CD14-positive monocyte (primary cell): Measurements from ENCODE around the gene THSD4. TPM values are rescaled to one million over a fixed set of nuclear protein-coding genes. Genes with fewer than 3 reads are reported as not detected.

Experiments
- DNase-seq, 3 donors: peaks; one replicate each; pipeline ENCODE4 v3.0.0-alpha.2; 2011 to 2022
- H2AFZ ChIP-seq: 2 replicates; pipeline ENCODE4 v1.6.0; 2012; ENCODE audit warnings: mild to moderate bottlenecking, low read depth, low read length, inconsistent platforms; ENCODE audit not compliant: insufficient read depth, poor library complexity, severe bottlenecking
- H3K27ac ChIP-seq, 2 donors: 1 replicate in 1 of 2; 2 replicates in 1 of 2; pipeline ENCODE4 v1.5.1; 2012 to 2013; ENCODE audit warnings: low read length in 2 of 2, control low read depth in 1 of 2, inconsistent platforms in 1 of 2, low read depth in 1 of 2, mild to moderate bottlenecking in 1 of 2
- H3K27me3 ChIP-seq, 2 donors: one replicate each; pipeline versions ENCODE4 v1.6.0 to v1.6.1; 2011 to 2013; ENCODE audit warnings: low read length in 2 of 2; ENCODE audit not compliant: control insufficient read depth in 2 of 2, insufficient read depth in 2 of 2
- H3K36me3 ChIP-seq, 2 donors: replicated peaks in 1 of 2; 1 replicate in 1 of 2; 2 replicates in 1 of 2; pipeline versions ENCODE4 v1.5.1 to v1.6.1; 2012 to 2013; ENCODE audit warnings: low read length in 2 of 2, control low read depth in 1 of 2, inconsistent platforms in 1 of 2, mild to moderate bottlenecking in 1 of 2; ENCODE audit not compliant: insufficient read depth in 2 of 2, control insufficient read depth in 1 of 2
- H3K4me1 ChIP-seq, 2 donors: 1 replicate in 1 of 2; 2 replicates in 1 of 2; pipeline versions ENCODE4 v1.5.1 to v1.6.1; 2012 to 2013; ENCODE audit warnings: low read length in 2 of 2, control low read depth in 1 of 2, inconsistent platforms in 1 of 2, mild to moderate bottlenecking in 1 of 2, moderate library complexity in 1 of 2; ENCODE audit not compliant: insufficient read depth in 2 of 2, control insufficient read depth in 1 of 2
- H3K4me2 ChIP-seq: replicated peaks from 2 replicates; pipeline ENCODE3; 2012; ENCODE audit warnings: low read length, moderate library complexity, mild to moderate bottlenecking; ENCODE audit not compliant: poor library complexity, severe bottlenecking; ENCODE audit errors: extremely low read depth
- H3K4me3 ChIP-seq, 3 experiments: fragments of 200-600 bp in 1 of 3; sonication (generic) in 1 of 3; replicated peaks in 1 of 3; 1 replicate in 2 of 3; 2 replicates in 1 of 3; pipeline ENCODE4 v1.5.1; 2011 to 2013; ENCODE audit warnings: low read length in 3 of 3, mild to moderate bottlenecking in 3 of 3, control low read depth in 2 of 3, low read depth in 2 of 3, inconsistent platforms in 1 of 3, moderate library complexity in 1 of 3
- H3K79me2 ChIP-seq: 2 replicates; pipeline ENCODE4 v1.6.0; 2012; ENCODE audit warnings: mild to moderate bottlenecking, control low read depth, inconsistent platforms, low read length, moderate library complexity; ENCODE audit not compliant: insufficient read depth
- H3K9ac ChIP-seq: 2 replicates; pipeline ENCODE4 v1.6.0; 2017; ENCODE audit warnings: low read length, mild to moderate bottlenecking; ENCODE audit not compliant: insufficient read depth, poor library complexity, severe bottlenecking
- H3K9me3 ChIP-seq, 2 donors: replicated peaks in 1 of 2; 1 replicate in 1 of 2; 2 replicates in 1 of 2; pipeline versions ENCODE4 v1.5.1 to v1.6.1; 2012 to 2013; ENCODE audit warnings: low read length in 2 of 2, control low read depth in 1 of 2; ENCODE audit not compliant: control insufficient read depth in 1 of 2, insufficient read depth in 1 of 2
- H4K20me1 ChIP-seq: 2 replicates; pipeline ENCODE4 v1.6.0; 2012; ENCODE audit warnings: mild to moderate bottlenecking, low read length, control low read depth, moderate library complexity; ENCODE audit not compliant: insufficient read depth
- H3K27ac Mint-ChIP-seq, 7 donors: one replicate each; pipeline ENCODE4 v1.8.0; 2020; ENCODE audit warnings: mild to moderate bottlenecking in 7 of 7, mixed read lengths in 7 of 7, moderate library complexity in 6 of 7, inconsistent platforms in 2 of 7
- H3K27me3 Mint-ChIP-seq, 3 donors: one replicate each; pipeline ENCODE4 v1.8.0; 2021 to 2022; ENCODE audit warnings: low read depth in 3 of 3, mild to moderate bottlenecking in 3 of 3, mixed read lengths in 3 of 3, moderate library complexity in 3 of 3, inconsistent platforms in 1 of 3
- H3K36me3 Mint-ChIP-seq, 2 donors: one replicate each; pipeline ENCODE4 v1.8.0; 2020; ENCODE audit warnings: mixed read lengths in 2 of 2, inconsistent platforms in 1 of 2, mild to moderate bottlenecking in 1 of 2
- H3K4me1 Mint-ChIP-seq: one replicate; pipeline ENCODE4 v1.8.0; 2020; ENCODE audit warnings: mild to moderate bottlenecking, mixed read lengths
- H3K4me3 Mint-ChIP-seq, 2 donors: one replicate each; pipeline ENCODE4 v1.8.0; 2020; ENCODE audit warnings: mild to moderate bottlenecking in 2 of 2, mixed read lengths in 2 of 2, moderate library complexity in 1 of 2
- H3K9me3 Mint-ChIP-seq, 7 donors: one replicate each; pipeline ENCODE4 v1.8.0; 2020 to 2022; ENCODE audit warnings: mixed read lengths in 7 of 7, mild to moderate bottlenecking in 6 of 7, moderate library complexity in 6 of 7, inconsistent platforms in 2 of 7
- WGBS: methylation state at CpG from one replicate; pipeline ENCODE4 v1.1.5; 2013; ENCODE audit warnings: missing lambda C conversion rate; ENCODE audit not compliant: insufficient coverage; 5-methylcytosine and 5-hydroxymethylcytosine counted together
- intact Hi-C, 2 donors: fragments of 100-400 bp; cut with micrococcal nuclease; formaldehyde crosslinking; loops; one replicate each; pipeline versions ENCODE4 v1.15.0 to v1.15.1; 2023
- polyA plus RNA-seq, 3 donors: library from polyadenylated mRNA; depleted of rRNA in 1 of 3; unstranded in 2 of 3; stranded (reverse) in 1 of 3; fragments of 300-500 nt in 2 of 3; fragments of >200 nt in 1 of 3; fragmentation: Illumina TruSeq in 2 of 3; gene quantifications; 1 replicate in 2 of 3; 2 replicates in 1 of 3; pipeline ENCODE4 v1.2.3, GENCODE V29; 2012 to 2021
- TF ChIP-seq, protein P1 (sequence below): fragments of 200-600 bp; IDR thresholded peaks from one replicate; pipeline ENCODE4 v1.8.0; 2022; ENCODE audit warnings: antibody characterized with exemption, mild to moderate bottlenecking

Gene THSD4
- polyA plus RNA-seq, 3 donors = not detected

DNA sequence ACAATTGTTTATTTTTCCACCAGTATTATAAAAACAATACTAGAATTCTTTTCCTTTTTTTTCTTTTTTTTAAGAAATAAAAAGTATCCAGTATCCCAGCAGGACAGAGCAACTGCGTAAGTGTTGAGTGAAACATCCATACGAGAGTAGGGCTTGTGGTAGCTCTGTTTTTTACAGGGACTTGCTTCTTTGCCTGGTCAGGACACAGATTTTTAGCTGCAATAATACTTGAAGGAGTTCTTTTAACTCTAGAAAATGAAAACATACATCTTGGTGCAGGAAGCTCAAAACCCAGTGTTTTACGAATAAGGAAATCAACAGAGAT, 397.4 kb downstream of the THSD4 start:
- H3K36me3 Mint-ChIP-seq = no peaks in the 10 kb centered on the region
- Histone ChIP-seq H3K9me3 (no peaks in the 10 kb centered on the region), H3K9ac (no peak overlapping the region), H3K4me2 (no peak overlapping the region), H3K79me2 (no peaks in the 10 kb centered on the region), H3K36me3 (no peaks in the 10 kb centered on the region), H2AFZ (no peak overlapping the region), H3K4me1 (no peaks in the 10 kb centered on the region), H3K27ac (no peak overlapping the region), H4K20me1 (no peaks in the 10 kb centered on the region), H3K4me3 (no peak overlapping the region), H3K27me3 (peaks cover 0 to 5% of the 10 kb centered on the region in 2 donors)
- H3K27me3 Mint-ChIP-seq = peaks cover 0 to 18% (median 0%) of the 10 kb centered on the region in 3 donors
- 100% methylated on average over 1 of the region's 3 CpGs for WGBS
- H3K9me3 Mint-ChIP-seq = peaks cover 0 to 2% (median 0%) of the 10 kb centered on the region in 7 donors
- H3K4me1 Mint-ChIP-seq = no peaks in the 10 kb centered on the region
- DNase-seq = no peak
- no peak overlapping the region for H3K27ac Mint-ChIP-seq
- intact Hi-C loops = no loop called here
- TF ChIP-seq, protein P1, sequence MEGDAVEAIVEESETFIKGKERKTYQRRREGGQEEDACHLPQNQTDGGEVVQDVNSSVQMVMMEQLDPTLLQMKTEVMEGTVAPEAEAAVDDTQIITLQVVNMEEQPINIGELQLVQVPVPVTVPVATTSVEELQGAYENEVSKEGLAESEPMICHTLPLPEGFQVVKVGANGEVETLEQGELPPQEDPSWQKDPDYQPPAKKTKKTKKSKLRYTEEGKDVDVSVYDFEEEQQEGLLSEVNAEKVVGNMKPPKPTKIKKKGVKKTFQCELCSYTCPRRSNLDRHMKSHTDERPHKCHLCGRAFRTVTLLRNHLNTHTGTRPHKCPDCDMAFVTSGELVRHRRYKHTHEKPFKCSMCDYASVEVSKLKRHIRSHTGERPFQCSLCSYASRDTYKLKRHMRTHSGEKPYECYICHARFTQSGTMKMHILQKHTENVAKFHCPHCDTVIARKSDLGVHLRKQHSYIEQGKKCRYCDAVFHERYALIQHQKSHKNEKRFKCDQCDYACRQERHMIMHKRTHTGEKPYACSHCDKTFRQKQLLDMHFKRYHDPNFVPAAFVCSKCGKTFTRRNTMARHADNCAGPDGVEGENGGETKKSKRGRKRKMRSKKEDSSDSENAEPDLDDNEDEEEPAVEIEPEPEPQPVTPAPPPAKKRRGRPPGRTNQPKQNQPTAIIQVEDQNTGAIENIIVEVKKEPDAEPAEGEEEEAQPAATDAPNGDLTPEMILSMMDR = no peak
- no peak overlapping the region for H3K4me3 Mint-ChIP-seq

DNA sequence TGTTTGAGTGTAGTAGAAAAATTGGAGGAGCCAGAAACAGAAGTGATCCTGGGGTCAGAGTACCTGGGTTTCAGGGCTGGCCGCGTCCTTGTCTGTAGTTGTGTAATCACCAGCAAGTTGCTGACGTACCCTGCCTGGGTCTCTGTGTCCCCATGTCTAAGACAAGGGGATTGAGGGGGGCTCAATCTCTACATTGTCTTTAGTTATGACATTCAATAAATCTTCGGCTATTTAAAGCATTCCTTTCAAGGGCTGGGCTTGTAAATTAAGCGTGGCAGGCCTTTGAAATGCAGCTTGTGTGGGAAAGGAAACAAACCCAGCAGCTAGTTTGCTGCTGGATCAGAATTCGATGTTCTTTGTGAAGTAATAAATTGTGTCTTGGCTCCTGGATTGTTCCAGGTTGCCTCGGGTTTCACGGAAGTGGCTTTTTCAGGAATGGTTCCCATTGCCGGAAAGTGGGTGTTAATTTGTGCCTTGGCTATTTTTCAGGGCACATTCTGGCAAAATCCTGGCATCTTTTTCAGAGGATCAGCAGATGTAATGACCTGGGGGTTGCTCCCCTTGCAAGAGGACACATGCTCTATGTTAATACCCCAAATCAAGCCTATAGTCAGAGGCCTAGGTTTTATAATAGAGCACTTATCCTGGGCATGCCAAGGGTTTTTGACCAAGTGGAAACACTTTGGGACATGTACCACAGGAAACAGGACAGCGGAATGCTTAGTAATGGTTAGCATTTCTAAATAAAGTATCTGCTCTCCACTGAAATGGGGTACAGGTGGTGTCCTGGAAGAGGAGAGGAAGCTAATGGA, 400.3 kb downstream of the THSD4 start:
- H2AFZ ChIP-seq = no peak overlapping the region
- H4K20me1 ChIP-seq = no peaks in the 10 kb centered on the region
- H3K36me3 ChIP-seq = no peaks in the 10 kb centered on the region
- H3K4me2 ChIP-seq = no peak overlapping the region
- Mint-ChIP-seq H3K27ac (no peak overlapping the region), H3K27me3 (peaks cover 0 to 18% (median 1%) of the 10 kb centered on the region in 3 donors), H3K9me3 (peaks cover 0 to 3% (median 0%) of the 10 kb centered on the region in 7 donors), H3K4me3 (no peak overlapping the region), H3K4me1 (no peaks in the 10 kb centered on the region), H3K36me3 (no peaks in the 10 kb centered on the region)
- DNase-seq = no peak
- WGBS = 55% methylated on average over 8 of the region's 10 CpGs
- H3K4me3 ChIP-seq = no peak overlapping the region
- no peaks in the 10 kb centered on the region for H3K79me2 ChIP-seq
- H3K4me1 ChIP-seq = no peaks in the 10 kb centered on the region
- H3K27ac ChIP-seq = no peak overlapping the region
- intact Hi-C loops = no loop called here
- H3K9ac ChIP-seq = no peak overlapping the region
- H3K27me3 ChIP-seq = peaks cover 0 to 2% of the 10 kb centered on the region in 2 donors
- H3K9me3 ChIP-seq = no peaks in the 10 kb centered on the region
- TF ChIP-seq, protein P1 = no peak
